ENCODE measurements around the gene ZBED4.
A peak's percentile ranks its signal among the peaks of the same experiment; 100 is the strongest.

ZBED4 gene

DNA sequence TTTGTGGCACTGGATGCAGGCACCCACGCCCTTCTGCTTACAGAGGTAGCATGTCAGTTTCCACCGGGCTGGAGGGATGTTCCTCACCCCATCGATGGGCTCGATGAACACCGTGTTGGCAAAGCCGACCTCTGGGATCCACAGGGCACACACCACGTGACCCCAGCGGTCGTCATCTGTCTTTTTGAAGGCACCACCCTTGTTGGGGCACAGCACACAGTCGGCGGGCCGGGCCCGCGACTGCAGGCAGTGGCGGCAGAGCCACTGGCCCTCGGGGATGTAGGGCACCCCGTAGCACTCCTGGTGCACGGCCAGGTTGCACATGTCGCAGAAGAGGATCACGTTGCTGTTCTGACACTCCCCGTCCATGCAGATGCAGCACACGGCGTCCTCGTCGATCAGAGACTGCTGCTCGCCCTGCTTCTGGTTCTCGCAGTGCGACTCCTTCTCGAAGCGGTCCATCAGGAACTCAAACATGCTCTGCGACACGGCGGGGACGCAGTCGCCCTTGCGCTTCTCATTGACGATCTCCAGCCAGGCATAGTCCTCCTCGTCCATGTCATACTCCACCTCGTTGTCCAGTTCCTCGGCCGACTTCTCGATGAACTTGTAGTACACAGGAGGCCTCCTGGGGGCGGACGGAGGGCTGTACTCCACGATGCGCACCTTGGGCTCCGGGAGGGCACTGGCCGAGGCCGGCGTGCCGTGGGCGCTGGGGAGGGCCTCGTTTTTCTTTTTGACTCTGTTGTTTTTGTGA is 30.2 kb upstream of the ZBED4 start:
- H3K4me3 ChIP-seq (ENCODE audit: low read length) = no peak overlapping the region
- no peak for TF ChIP-seq ZNF274 (IDR thresholded peaks at IDR 0.05; ENCODE audit: low read depth, low read length)

DNA sequence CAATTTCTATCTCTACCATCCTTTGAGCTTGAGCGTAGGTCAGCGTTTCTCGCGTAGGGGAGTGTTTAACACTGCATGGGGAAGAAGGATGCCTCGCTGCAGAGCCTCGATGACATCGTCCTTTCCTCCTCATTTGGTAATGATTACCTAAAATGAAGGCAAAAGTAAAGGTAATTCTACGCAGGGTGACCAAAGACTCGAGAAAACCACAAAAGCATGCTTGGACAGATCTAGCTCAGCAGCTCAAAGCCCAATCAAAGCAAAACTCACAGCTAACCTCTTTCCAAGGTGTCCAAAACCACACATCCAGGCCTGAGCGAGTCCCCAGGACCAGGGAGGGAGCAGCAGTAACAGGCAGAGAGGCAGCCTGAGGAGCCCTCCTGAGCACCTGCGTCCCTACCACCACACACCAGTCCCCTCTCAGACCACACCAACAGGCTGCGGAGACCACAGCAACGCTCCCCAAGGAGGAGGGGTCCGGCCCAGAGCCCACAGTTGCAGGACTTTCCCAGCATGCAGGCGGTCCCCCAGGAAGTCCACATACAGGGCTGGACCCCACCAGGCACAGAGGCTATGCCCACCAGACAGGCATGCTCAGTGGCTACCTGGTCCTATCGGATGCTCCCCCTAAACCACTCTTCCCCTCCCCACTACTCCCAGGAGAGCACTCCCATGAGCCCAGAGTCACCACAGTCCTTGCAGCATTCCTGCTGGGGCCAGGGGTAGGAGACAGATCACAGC is 29.3 kb upstream of the ZBED4 start:
- TF ChIP-seq ZNF274 (IDR thresholded peaks at IDR 0.05; ENCODE audit: low read depth, low read length) = no peak
- H3K4me3 ChIP-seq (ENCODE audit: low read length) = no peak overlapping the region; the same call in 1 of the 2 replicates

- no peak overlapping the region; the same call in 1 of the 2 replicates for H3K4me3 ChIP-seq (ENCODE audit: low read length)
- TF ChIP-seq ZNF274 (IDR thresholded peaks at IDR 0.05; ENCODE audit: low read depth, low read length) = no peak
These were observed 28.7 kb upstream of the ZBED4 start for GRCh38 chr22:49824936-49825335.

DNA sequence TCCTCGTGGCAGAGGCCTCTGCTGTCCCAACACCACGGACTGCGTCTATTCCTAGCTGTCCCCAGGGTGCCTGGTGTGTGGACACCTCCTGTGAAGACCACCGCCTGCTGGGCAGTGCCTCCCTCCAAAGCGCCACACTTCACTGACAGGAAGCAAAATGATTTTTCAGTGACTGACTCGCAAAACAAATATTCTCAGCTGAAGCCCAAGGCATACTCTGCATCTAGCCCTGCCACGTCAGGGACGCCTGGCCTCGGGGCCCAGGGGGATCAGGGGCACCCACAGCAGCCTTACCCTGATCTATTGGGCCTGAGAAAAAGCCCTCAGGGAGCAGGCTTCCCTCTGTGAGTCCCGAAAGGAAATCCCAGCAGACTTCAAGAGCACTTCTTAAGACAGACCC is 28.2 kb upstream of the ZBED4 start:
- H3K4me3 ChIP-seq (ENCODE audit: low read length) = peak overlapping the region; percentile 79; the same call in 1 of the 2 replicates

GRCh38 chr22:49825944-49826602 is 27.6 kb upstream of the ZBED4 start:
- no peak for TF ChIP-seq ZNF274 (IDR thresholded peaks at IDR 0.05; ENCODE audit: low read depth, low read length)
- H3K4me3 ChIP-seq (ENCODE audit: low read length) = peak overlapping the region; percentile 79

More for the DNA sequence above, 28.2 kb upstream of the ZBED4 start:
- TF ChIP-seq ZNF274 (IDR thresholded peaks at IDR 0.05; ENCODE audit: low read depth, low read length) = no peak

- TF ChIP-seq ZNF274 (IDR thresholded peaks at IDR 0.05; ENCODE audit: low read depth, low read length) = no peak
These were observed 26.9 kb upstream of the ZBED4 start for GRCh38 chr22:49826603-49827270.

DNA sequence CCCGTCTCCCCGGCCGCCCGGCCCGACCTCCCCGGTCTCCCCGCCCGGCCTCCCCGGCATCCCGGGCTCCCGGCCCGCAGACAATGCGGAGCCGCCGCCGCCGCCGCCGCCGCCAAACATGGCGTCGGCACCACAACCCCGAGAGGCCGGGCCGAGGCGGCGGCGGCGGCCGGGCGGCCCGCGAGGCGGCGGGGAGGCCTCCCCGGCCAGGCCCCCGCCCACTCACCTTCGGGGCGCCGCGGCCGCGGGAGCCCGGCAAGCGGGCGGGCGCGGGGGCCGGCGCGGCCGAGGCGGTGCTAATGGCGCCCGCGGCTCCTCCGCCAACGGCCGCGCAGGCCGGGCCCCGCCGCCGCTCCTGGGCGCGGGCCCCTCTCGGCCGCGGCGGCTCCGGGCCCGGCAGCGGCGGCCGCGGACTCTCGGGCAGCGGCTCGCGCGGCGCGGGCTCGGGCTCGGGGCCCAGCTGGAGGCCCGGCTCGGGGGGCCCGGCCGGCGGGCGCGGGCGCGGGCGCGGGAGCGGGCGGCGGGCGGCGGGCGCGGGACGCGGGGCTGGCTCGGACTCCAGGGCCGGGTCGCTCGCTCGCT is 26.3 kb upstream of the ZBED4 start:
- TF ChIP-seq ZNF274 (IDR thresholded peaks at IDR 0.05; ENCODE audit: low read depth, low read length) = no peak
- peak overlapping the region; percentile 79 for H3K4me3 ChIP-seq (ENCODE audit: low read length)

More at GRCh38 chr22:49826603-49827270, 26.9 kb upstream of the ZBED4 start:
- H3K4me3 ChIP-seq (ENCODE audit: low read length) = peak overlapping the region; percentile 79

DNA sequence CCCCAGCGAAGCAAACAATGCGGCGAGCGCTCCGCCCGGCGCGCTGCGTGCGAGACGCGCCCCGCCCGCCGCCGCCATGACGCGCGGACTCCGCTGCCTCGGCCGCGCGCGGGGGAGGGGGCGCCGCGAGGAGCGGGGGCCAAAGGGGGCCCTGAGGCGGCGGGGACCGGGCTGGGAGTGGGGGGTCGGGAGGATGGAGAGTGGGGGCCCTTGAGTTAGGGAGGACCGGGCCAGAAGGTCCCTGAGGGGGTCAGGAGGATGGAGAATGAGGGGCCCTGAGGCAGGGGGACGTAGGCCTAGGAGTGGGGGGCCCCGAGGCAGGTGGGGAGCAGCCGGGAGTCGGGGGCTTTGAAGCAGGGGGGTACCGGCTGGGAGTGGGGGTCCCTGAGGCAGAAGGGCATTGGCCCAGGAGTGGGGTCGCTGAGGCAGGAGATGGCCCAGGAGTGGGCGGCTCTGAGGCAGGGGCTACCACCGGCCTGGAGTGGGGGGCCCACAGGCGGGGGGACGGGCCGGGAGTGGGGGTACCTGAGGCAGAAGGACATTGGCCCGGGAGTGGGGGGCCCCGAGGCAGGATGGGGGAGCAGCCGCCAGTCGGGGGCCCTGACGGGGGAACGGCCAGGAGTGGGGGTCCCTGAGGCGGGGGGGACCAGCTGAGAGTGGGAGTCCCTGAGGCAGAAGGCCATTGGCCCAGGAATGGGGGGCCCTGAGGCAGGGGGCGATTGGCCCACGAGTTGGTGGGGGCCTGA is 25.6 kb upstream of the ZBED4 start, which contains the start of gene BRD1:
TSS of gene BRD1 (minus strand) at position 21 of the 746 bp plus-strand sequence. CDS start 3,556 bp downstream, outside the sequence.
- TF ChIP-seq ZNF274 (IDR thresholded peaks at IDR 0.05; ENCODE audit: low read depth, low read length) = no peak

GRCh38 chr22:49828599-49828965 is 25.1 kb upstream of the ZBED4 start:
- no peak for TF ChIP-seq ZNF274 (IDR thresholded peaks at IDR 0.05; ENCODE audit: low read depth, low read length)
- H3K4me3 ChIP-seq (ENCODE audit: low read length) = no peak overlapping the region

More for the DNA sequence above, 25.6 kb upstream of the ZBED4 start, which contains the start of gene BRD1:
- peak within 1 kb of the TSS; percentile 79 for H3K4me3 ChIP-seq (ENCODE audit: low read length)

- no peak for TF ChIP-seq ZNF274 (IDR thresholded peaks at IDR 0.05; ENCODE audit: low read depth, low read length)
- peak overlapping the region; percentile 24; the same call in 1 of the 2 replicates for H3K4me3 ChIP-seq (ENCODE audit: low read length)
These were observed 24.4 kb upstream of the ZBED4 start for GRCh38 chr22:49829044-49829853.

DNA sequence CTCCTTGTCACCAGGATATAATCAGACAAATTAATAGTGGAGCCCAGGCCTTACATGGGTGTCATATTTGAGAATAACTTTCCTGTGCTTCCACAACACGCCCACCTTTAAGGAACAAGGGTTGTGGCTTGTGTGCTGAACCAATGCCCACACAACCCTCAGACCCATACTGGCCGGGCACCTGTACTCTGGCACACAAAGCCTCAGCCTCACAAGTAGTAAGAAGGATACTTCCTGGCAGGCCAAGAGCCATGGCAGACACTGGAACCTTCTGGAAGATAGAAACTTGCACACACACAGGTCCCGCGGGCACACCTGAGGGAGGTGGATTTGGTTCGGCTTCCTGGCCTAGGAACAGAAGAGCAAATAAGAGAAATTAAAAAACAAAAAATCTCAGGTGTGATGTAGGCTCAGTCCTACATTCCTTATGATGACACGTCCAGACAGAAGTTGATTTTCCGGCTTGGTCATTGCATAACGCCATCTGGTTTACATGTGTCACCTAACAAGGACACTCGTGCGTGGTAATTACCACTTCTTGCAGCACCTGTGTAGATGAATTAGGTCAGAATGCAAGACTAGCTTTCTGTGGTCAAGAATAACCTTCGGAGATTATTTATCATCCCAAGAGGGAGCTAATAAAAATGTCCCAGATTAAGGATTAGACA is 20.2 kb upstream of the ZBED4 start:
- TF ChIP-seq ZNF274 (IDR thresholded peaks at IDR 0.05; ENCODE audit: low read depth, low read length) = no peak
- H3K4me3 ChIP-seq (ENCODE audit: low read length) = no peak overlapping the region
